HEK293 (cell line): ENCODE measurements around the gene S1PR5.

Source experiments
- CTCF ChIA-PET: fragments of 350-600 bp; formaldehyde crosslinking; extraction: SDS; loops from one replicate; lab custom pipeline; 2021; ENCODE audit warnings: antibody characterized with exemption; lab: Yijun Ruan, JAX
- POLR2A ChIA-PET: fragments of 300-600 bp; formaldehyde crosslinking; extraction: SDS; loops from one replicate; lab custom pipeline; 2020; ENCODE audit warnings: antibody characterized with exemption, inconsistent platforms; lab: Yijun Ruan, JAX
- H3K27ac ChIP-seq: fragments of 200-500 bp; sonication (Bioruptor generic); 2 replicates; pipeline ENCODE4 v1.5.1; 2014; ENCODE audit warnings: low read depth, low read length, control low read depth, inconsistent platforms; ENCODE audit errors: extremely low read depth
- H3K36me3 ChIP-seq, 2 experiments: fragments of 200-500 bp in 1 of 2; sonication (Bioruptor generic) in 1 of 2; 1 replicate in 1 of 2; 2 replicates in 1 of 2; pipeline ENCODE4 v1.5.1; 2014 to 2017; ENCODE audit warnings: inconsistent platforms in 2 of 2, low read length in 2 of 2; ENCODE audit not compliant: control insufficient read depth in 2 of 2, insufficient read depth in 1 of 2
- H3K4me1 ChIP-seq: fragments of 200-500 bp; sonication (Bioruptor generic); 2 replicates; pipeline ENCODE4 v1.5.1; 2014; ENCODE audit warnings: mild to moderate bottlenecking, low read length, inconsistent platforms; ENCODE audit not compliant: control insufficient read depth, insufficient read depth
- H3K4me3 ChIP-seq: 2 replicates; pipeline ENCODE4 v1.5.1; 2011; ENCODE audit warnings: low read depth, mild to moderate bottlenecking, control low read depth, low read length, moderate library complexity
- H3K9me3 ChIP-seq: fragments of 200-500 bp; sonication (Bioruptor generic); 2 replicates; pipeline ENCODE4 v1.5.1; 2014; ENCODE audit warnings: low read depth, low read length, inconsistent platforms; ENCODE audit not compliant: control insufficient read depth, insufficient read depth
- HIC1 ChIP-seq: fragments of 450-650 bp; formaldehyde crosslinking; IDR thresholded peaks from 2 replicates; pipeline ENCODE4 v1.5.1; 2016; ENCODE audit warnings: missing biosample characterization, missing genetic modification characterization
- ZFHX2 ChIP-seq: fragments of 450-650 bp; formaldehyde crosslinking; conservative IDR thresholded peaks from 2 replicates; pipeline ENCODE4 v1.5.1; 2016; ENCODE audit warnings: missing biosample characterization, missing genetic modification characterization
- ZNF148 ChIP-seq: fragments of 450-650 bp; formaldehyde crosslinking; IDR thresholded peaks from 2 replicates; pipeline ENCODE4 v1.5.0; 2017; ENCODE audit warnings: missing biosample characterization, missing genetic modification characterization, borderline replicate concordance
- ZNF335 ChIP-seq: fragments of 450-650 bp; formaldehyde crosslinking; conservative IDR thresholded peaks from 2 replicates; pipeline ENCODE4 v1.5.1; 2016; ENCODE audit warnings: missing biosample characterization, missing genetic modification characterization
- ZNF404 ChIP-seq: fragments of 450-650 bp; formaldehyde crosslinking; IDR thresholded peaks from 2 replicates; pipeline ENCODE4 v1.5.1; 2017; ENCODE audit warnings: missing biosample characterization, missing genetic modification characterization
- ZNF48 ChIP-seq: fragments of 450-650 bp; formaldehyde crosslinking; IDR thresholded peaks from 2 replicates; pipeline ENCODE4 v1.5.1; 2016; ENCODE audit warnings: missing biosample characterization, missing genetic modification characterization
- ZNF513 ChIP-seq: fragments of 450-650 bp; IDR thresholded peaks from 2 replicates; pipeline ENCODE4 v1.5.1; 2018; ENCODE audit warnings: missing biosample characterization, missing genetic modification characterization
- ZNF518A ChIP-seq: fragments of 450-650 bp; formaldehyde crosslinking; conservative IDR thresholded peaks from 2 replicates; pipeline ENCODE4 v1.5.1; 2016; ENCODE audit warnings: low read depth, missing biosample characterization, missing genetic modification characterization
- TF ChIP-seq, protein P1 (sequence below): fragments of 450-650 bp; formaldehyde crosslinking; IDR thresholded peaks from 2 replicates; pipeline ENCODE4 v1.5.1; 2016; ENCODE audit warnings: missing biosample characterization, missing genetic modification characterization
- TF ChIP-seq, protein P2 (sequence below): fragments of 450-650 bp; formaldehyde crosslinking; conservative IDR thresholded peaks from 2 replicates; pipeline ENCODE4 v1.5.1; 2016; ENCODE audit warnings: low read depth, missing biosample characterization, missing genetic modification characterization

S1PR5 gene

GRCh38 chr19:10562609-10563008 is 45.4 kb upstream of the S1PR5 start (continued):
- no peak for TF ChIP-seq ZNF518A (tag by site-specific recombination)

GRCh38 chr19:10560154-10560553 is 42.9 kb upstream of the S1PR5 start:
- peak; percentile 91 for TF ChIP-seq ZNF513 (tag by site-specific recombination)
- no peak for TF ChIP-seq ZNF148 (tag by site-specific recombination)
- TF ChIP-seq ZNF335 (tag by site-specific recombination), result no peak
- TF ChIP-seq ZNF404, result no peak
- TF ChIP-seq, all 188 proteins: peak for 1
- Histone ChIP-seq H3K4me1 (peaks cover 4% of the 10 kb centered on the region; the same call in 1 of the 2 replicates), H3K36me3 (peaks cover 29 to 74% of the 10 kb centered on the region in 2 experiments; a peak in 2 of 3 replicates), H3K9me3 (no peaks in the 10 kb centered on the region), H3K4me3 (no peak overlapping the region), H3K27ac (no peak overlapping the region)
- ChIA-PET CTCF (interaction anchor here (1.0 kb wide), 1 partner anchor 54 kb away, joined by 3 read pairs; no protein-coding TSS in a partner anchor), POLR2A (no interaction called here)

DNA sequence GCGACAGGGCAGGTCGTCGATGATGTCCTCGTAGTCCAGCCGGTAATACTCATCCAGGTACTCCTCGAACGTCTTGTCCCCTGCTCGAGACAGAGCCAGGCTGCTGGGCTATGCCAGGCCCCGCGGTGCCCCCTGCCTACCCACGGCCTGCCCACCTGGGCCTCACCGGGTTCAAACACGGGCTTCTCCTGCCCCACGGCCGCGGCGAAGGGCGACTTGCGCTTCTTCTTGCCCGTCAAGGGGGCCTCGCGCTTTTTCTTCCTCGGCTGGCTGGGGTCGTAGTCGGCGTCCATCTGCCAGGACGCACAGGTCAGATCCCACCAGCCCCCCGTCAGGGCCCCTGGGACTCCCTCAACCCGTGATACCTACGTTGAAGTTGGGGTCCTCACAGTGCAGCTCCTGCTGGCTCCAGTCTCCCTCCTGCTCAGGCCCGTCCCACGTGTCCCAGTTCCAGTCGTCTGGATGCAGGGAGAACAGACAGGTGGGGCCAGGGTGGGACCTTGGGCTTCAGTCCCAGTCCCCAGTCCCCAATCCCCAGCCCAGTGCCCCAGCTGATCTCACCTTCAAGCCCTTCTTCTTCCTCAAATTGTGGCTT is 40.5 kb upstream of the S1PR5 start:
- ChIA-PET POLR2A (no interaction called here), CTCF (interaction anchor here (1.0 kb wide), 1 partner anchor 142 kb away, joined by 5 read pairs; no protein-coding TSS in a partner anchor)

More for the DNA sequence above, 40.5 kb upstream of the S1PR5 start:
- peaks cover 24 to 90% of the 10 kb centered on the region in 2 experiments; a peak in 2 of 3 replicates for H3K36me3 ChIP-seq
- H3K4me1 ChIP-seq, result no peaks in the 10 kb centered on the region
- TF ChIP-seq, protein P1, sequence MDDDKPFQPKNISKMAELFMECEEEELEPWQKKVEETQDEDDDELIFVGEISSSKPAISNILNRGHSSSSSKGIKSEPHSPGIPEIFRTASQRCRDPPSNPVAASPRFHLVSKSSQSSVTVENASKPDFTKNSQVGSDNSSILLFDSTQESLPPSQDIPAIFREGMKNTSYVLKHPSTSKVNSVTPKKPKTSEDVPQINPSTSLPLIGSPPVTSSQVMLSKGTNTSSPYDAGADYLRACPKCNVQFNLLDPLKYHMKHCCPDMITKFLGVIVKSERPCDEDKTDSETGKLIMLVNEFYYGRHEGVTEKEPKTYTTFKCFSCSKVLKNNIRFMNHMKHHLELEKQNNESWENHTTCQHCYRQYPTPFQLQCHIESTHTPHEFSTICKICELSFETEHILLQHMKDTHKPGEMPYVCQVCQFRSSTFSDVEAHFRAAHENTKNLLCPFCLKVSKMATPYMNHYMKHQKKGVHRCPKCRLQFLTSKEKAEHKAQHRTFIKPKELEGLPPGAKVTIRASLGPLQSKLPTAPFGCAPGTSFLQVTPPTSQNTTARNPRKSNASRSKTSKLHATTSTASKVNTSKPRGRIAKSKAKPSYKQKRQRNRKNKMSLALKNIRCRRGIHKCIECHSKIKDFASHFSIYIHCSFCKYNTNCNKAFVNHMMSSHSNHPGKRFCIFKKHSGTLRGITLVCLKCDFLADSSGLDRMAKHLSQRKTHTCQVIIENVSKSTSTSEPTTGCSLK (tag by site-specific recombination), result no peak
- TF ChIP-seq, protein P2, sequence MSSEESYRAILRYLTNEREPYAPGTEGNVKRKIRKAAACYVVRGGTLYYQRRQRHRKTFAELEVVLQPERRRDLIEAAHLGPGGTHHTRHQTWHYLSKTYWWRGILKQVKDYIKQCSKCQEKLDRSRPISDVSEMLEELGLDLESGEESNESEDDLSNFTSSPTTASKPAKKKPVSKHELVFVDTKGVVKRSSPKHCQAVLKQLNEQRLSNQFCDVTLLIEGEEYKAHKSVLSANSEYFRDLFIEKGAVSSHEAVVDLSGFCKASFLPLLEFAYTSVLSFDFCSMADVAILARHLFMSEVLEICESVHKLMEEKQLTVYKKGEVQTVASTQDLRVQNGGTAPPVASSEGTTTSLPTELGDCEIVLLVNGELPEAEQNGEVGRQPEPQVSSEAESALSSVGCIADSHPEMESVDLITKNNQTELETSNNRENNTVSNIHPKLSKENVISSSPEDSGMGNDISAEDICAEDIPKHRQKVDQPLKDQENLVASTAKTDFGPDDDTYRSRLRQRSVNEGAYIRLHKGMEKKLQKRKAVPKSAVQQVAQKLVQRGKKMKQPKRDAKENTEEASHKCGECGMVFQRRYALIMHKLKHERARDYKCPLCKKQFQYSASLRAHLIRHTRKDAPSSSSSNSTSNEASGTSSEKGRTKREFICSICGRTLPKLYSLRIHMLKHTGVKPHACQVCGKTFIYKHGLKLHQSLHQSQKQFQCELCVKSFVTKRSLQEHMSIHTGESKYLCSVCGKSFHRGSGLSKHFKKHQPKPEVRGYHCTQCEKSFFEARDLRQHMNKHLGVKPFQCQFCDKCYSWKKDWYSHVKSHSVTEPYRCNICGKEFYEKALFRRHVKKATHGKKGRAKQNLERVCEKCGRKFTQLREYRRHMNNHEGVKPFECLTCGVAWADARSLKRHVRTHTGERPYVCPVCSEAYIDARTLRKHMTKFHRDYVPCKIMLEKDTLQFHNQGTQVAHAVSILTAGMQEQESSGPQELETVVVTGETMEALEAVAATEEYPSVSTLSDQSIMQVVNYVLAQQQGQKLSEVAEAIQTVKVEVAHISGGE (tag by site-specific recombination), result no peak
- TF ChIP-seq ZFHX2 (tag by site-specific recombination), result no peak
- TF ChIP-seq ZNF48 (tag by site-specific recombination), result no peak
- peak; percentile 40; the same call in 1 of the 2 replicates for TF ChIP-seq HIC1
- H3K4me3 ChIP-seq, result no peak overlapping the region
- H3K9me3 ChIP-seq, result no peaks in the 10 kb centered on the region
- H3K27ac ChIP-seq, result no peak overlapping the region
